Thyroid gland (tissue), 4 donors: ENCODE data around the gene OR6C65. TPM values are rescaled to one million over a fixed set of nuclear protein-coding genes. Genes with fewer than 3 reads are reported as not detected.

ENCODE experiments used
- DNase-seq, 2 donors: peaks; one replicate each; pipeline ENCODE4 v3.0.0-alpha.2; 2019
- H3K27ac ChIP-seq, 3 donors: fragments of 200-600 bp; sonication (generic); 1 replicate in 2 of 3; 2 replicates in 1 of 3; pipeline ENCODE4 v1.5.1; 2016 to 2019; ENCODE audit warnings: mild to moderate bottlenecking in 1 of 3, moderate library complexity in 1 of 3
- H3K27me3 ChIP-seq: fragments of 200-600 bp; sonication (generic); one replicate; pipeline ENCODE4 v1.5.1; 2019
- H3K36me3 ChIP-seq, 2 donors: fragments of 200-600 bp; sonication (generic); one replicate each; pipeline ENCODE4 v1.5.1; 2016 to 2019
- H3K4me1 ChIP-seq, 2 donors: fragments of 200-600 bp; sonication (generic); one replicate each; pipeline ENCODE4 v1.5.1; 2017 to 2019
- H3K4me3 ChIP-seq, 3 donors: fragments of 200-600 bp; sonication (generic); replicated peaks in 1 of 3; 1 replicate in 2 of 3; 2 replicates in 1 of 3; pipeline ENCODE4 v1.5.1; 2016; ENCODE audit warnings: mild to moderate bottlenecking in 1 of 3
- H3K9me3 ChIP-seq: fragments of 200-600 bp; sonication (generic); one replicate; pipeline ENCODE4 v1.5.1; 2017
- CTCF ChIP-seq, 6 experiments: fragments of 200-600 bp in 3 of 6; fragments of 450-650 bp in 3 of 6; sonication (generic) in 3 of 6; IDR thresholded peaks; one replicate each; pipeline ENCODE4 v1.5.1; 2016 to 2019; ENCODE audit warnings: antibody characterized with exemption in 6 of 6, mild to moderate bottlenecking in 2 of 6, inconsistent platforms in 1 of 6, moderate library complexity in 1 of 6
- POLR2A ChIP-seq, 2 donors: fragments of 450-650 bp; IDR thresholded peaks; one replicate each; pipeline ENCODE4 v1.6.1; 2017; ENCODE audit warnings: antibody characterized with exemption in 2 of 2, mild to moderate bottlenecking in 2 of 2, moderate library complexity in 1 of 2
- WGBS, 2 donors: methylation state at CpG; one replicate each; pipeline ENCODE4 v1.1.5; 2017; 5-methylcytosine and 5-hydroxymethylcytosine counted together
- intact Hi-C: fragments of 100-400 bp; cut with DNase I; formaldehyde crosslinking; loops from one replicate; pipeline ENCODE4 v1.15.1; 2023
- total RNA-seq, 4 donors: library from RNA; depleted of rRNA; stranded (reverse); fragments of >200 nt; gene quantifications; one replicate each; pipeline ENCODE4 v1.2.3, GENCODE V29; 2016

The OR6C65 gene
- total RNA-seq, 4 donors from 2014 or later = not detected

GRCh38 chr12:55443776-55444175, 43.4 kb downstream of the OR6C65 start, which contains the start of gene OR6C2:
TSS of gene OR6C2 (plus strand) at chr12:55444076. CDS start at chr12:55452214, 8,138 bp downstream.
- Histone ChIP-seq H3K27ac (no peak within 1 kb of the TSS), H3K4me1 (no peaks in the 10 kb centered on the region), H3K27me3 (no peaks in the 10 kb centered on the region), H3K9me3 (no peaks in the 10 kb centered on the region), H3K36me3 (no peaks in the 10 kb centered on the region), H3K4me3 (no peak within 1 kb of the TSS)
- no peak for TF ChIP-seq CTCF (IDR thresholded peaks at IDR 0.05)
- TF ChIP-seq POLR2A (IDR thresholded peaks at IDR 0.05) = no peak
- no peak for DNase-seq
- 26 to 37% methylated on average over 2 of the region's 2 CpGs for WGBS, 2 donors
- intact Hi-C loops = no loop called here

GRCh38 chr12:55445357-55445756, 45.0 kb downstream of the OR6C65 start:
- H3K9me3 ChIP-seq = no peaks in the 10 kb centered on the region
- no peak for DNase-seq
- intact Hi-C loops = no loop called here
- no peaks in the 10 kb centered on the region for H3K27me3 ChIP-seq
- H3K4me1 ChIP-seq = no peaks in the 10 kb centered on the region
- H3K36me3 ChIP-seq = no peaks in the 10 kb centered on the region
- H3K27ac ChIP-seq = no peak overlapping the region
- no peak overlapping the region for H3K4me3 ChIP-seq
- TF ChIP-seq POLR2A (IDR thresholded peaks at IDR 0.05) (no peak), CTCF (IDR thresholded peaks at IDR 0.05) (no peak)
- WGBS, 2 donors = 98 to 100% methylated on average over 1 of the region's 1 CpG

GRCh38 chr12:55446326-55446725, 46.0 kb downstream of the OR6C65 start:
- no peaks in the 10 kb centered on the region for H3K4me1 ChIP-seq
- intact Hi-C loops = no loop called here
- no peak overlapping the region for H3K4me3 ChIP-seq
- no peaks in the 10 kb centered on the region for H3K9me3 ChIP-seq
- no peaks in the 10 kb centered on the region for H3K27me3 ChIP-seq
- TF ChIP-seq CTCF (IDR thresholded peaks at IDR 0.05) (no peak), POLR2A (IDR thresholded peaks at IDR 0.05) (no peak)
- no peak for DNase-seq
- 88 to 90% methylated on average over 5 of the region's 5 CpGs for WGBS, 2 donors
- no peaks in the 10 kb centered on the region for H3K36me3 ChIP-seq
- no peak overlapping the region for H3K27ac ChIP-seq

GRCh38 chr12:55448825-55449224, 48.5 kb downstream of the OR6C65 start:
- Histone ChIP-seq H3K27me3 (no peaks in the 10 kb centered on the region), H3K9me3 (no peaks in the 10 kb centered on the region), H3K27ac (no peak overlapping the region), H3K4me3 (no peak overlapping the region), H3K36me3 (no peaks in the 10 kb centered on the region), H3K4me1 (no peaks in the 10 kb centered on the region)
- no peak for TF ChIP-seq CTCF (IDR thresholded peaks at IDR 0.05)
- TF ChIP-seq POLR2A (IDR thresholded peaks at IDR 0.05) = no peak
- intact Hi-C loops = no loop called here
- DNase-seq = no peak

Other genes with a start within 250 kb of the OR6C65 start
- not detected for gene OR10A7, start 179.5 kb upstream of the OR6C65 start, total RNA-seq
- gene OR6C74, start 155.9 kb upstream of the OR6C65 start, total RNA-seq = not detected
- gene OR6C6, start 104.0 kb upstream of the OR6C65 start, total RNA-seq = not detected
- gene OR6C1, start 86.2 kb upstream of the OR6C65 start, total RNA-seq = not detected
- not detected for gene OR6C3, start 69.8 kb upstream of the OR6C65 start, total RNA-seq
- gene OR6C75, start 37.6 kb upstream of the OR6C65 start, total RNA-seq = not detected
- not detected for gene OR6C76, start 25.7 kb downstream of the OR6C65 start, total RNA-seq
- not detected for gene OR6C2, start 43.5 kb downstream of the OR6C65 start, total RNA-seq
- not detected for gene OR6C70, start 69.6 kb downstream of the OR6C65 start, total RNA-seq
- not detected for gene OR6C68, start 91.8 kb downstream of the OR6C65 start, total RNA-seq
- not detected for gene OR6C4, start 149.1 kb downstream of the OR6C65 start, total RNA-seq
- gene OR2AP1, start 171.9 kb downstream of the OR6C65 start, total RNA-seq = not detected
- not detected for gene OR10P1, start 236.4 kb downstream of the OR6C65 start, total RNA-seq